Suprapubic skin (tissue), 2 donors: Measurements from ENCODE around the gene GRM5.

Experiments
- EP300 ChIP-seq: sonication (generic); formaldehyde crosslinking; IDR thresholded peaks from one replicate; pipeline ENCODE4 v1.6.1; 2017; ENCODE audit warnings: antibody characterized with exemption
- POLR2A ChIP-seq, 2 donors: fragments of 450-650 bp; IDR thresholded peaks; one replicate each; pipeline ENCODE4 v1.6.1; 2017; ENCODE audit warnings: antibody characterized with exemption in 2 of 2, mild to moderate bottlenecking in 2 of 2, moderate library complexity in 2 of 2

DNA sequence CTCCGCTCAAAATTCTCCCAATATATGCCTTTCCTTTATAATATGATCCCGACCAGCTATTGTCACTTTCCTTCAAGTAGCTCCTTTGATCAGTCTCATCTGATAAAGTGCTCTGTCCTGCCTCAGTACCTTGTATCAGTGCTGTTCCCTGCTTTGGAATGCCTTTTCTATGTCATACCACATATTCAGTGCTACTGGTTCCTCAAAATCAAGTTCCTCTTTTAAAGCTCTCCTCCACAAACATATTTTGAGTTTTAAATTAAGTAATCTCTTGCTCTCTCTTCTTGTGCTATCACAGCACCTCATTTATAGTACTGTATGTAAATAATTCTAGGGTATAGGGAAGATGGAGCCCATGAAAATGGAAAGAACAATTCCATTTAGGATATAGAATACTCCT lies 591.1 kb downstream of the GRM5 start:
- TF ChIP-seq EP300 (no peak), POLR2A (IDR thresholded peaks at IDR 0.05) (no peak)
